ENCODE results near the gene ZNF335.

ZNF335 gene

GRCh38 chr20:45899046-45899835 is 72.8 kb downstream of the ZNF335 start:
- H3K4me1 ChIP-seq (ENCODE audit: control insufficient read depth in 1 of 2, insufficient read depth in 2 of 2, low read length in 2 of 2), result no peaks in the 10 kb centered on the region
- H3K4me3 ChIP-seq (ENCODE audit: low read depth in 1 of 2, low read length in 2 of 2), result no peak overlapping the region
- H3K27me3 ChIP-seq (ENCODE audit: control insufficient read depth in 1 of 2, insufficient read depth in 2 of 2, low read length in 2 of 2), result no peaks in the 10 kb centered on the region
- H3K9me3 ChIP-seq (ENCODE audit: control insufficient read depth in 1 of 2, low read length in 2 of 2), result no peaks in the 10 kb centered on the region
- H3K36me3 ChIP-seq (ENCODE audit: control insufficient read depth in 1 of 2, insufficient read depth in 2 of 2, low read length in 2 of 2), result peaks cover 21 to 50% of the 10 kb centered on the region in 2 donors
- H3K9ac ChIP-seq (ENCODE audit: low read depth in 1 of 2, low read length in 2 of 2), result no peak overlapping the region
- no peak overlapping the region for H3K27ac ChIP-seq (ENCODE audit: low read depth, low read length)

Data from duodenal mucosa (tissue), 2 donors.